Lung microvascular endothelial cell (primary cell): Measurements from ENCODE around the gene MBD3L2. TPM values are rescaled to one million over a fixed set of nuclear protein-coding genes. Genes with fewer than 3 reads are reported as not detected.
"Not testable (repeated sequence)": the region's sequence is repeated elsewhere in the genome, so short reads cannot be mapped to it uniquely, and the experiment has no call there.

Source experiments
- DNase-seq, 2 donors: peaks; one replicate each; pipeline versions ENCODE4 v3.0.0 to v3.0.0-alpha.2; 2010; ENCODE audit warnings: low read depth in 2 of 2
- total RNA-seq: library from RNA; depleted of rRNA; stranded (reverse); fragments of >200 nt; gene quantifications from 2 replicates; pipeline ENCODE4 v1.2.1, GENCODE V29; 2014

The MBD3L2 gene
- total RNA-seq, 1 donor from 2014 or later: not detected

DNA sequence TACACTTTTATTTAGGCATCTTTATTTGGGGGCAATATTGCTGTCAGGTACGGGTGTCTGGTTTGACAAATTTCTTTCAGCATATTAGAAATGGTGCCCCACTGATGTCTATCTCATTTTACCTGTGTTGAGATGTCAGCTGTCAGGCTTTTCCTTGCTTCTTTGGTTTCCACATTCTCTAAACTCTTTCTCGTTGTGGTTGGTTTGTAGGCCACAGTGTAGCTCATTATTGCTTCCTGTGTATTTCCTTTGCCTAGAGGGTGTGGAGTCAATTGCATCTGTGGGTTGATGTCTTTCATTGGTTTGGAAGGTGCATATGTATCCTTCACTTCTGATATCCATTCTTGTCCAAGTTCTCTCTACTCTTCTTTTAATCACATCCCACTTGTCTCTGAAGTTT is 10.9 kb downstream of the MBD3L2 start:
- DNase-seq: not testable (repeated sequence)

DNA sequence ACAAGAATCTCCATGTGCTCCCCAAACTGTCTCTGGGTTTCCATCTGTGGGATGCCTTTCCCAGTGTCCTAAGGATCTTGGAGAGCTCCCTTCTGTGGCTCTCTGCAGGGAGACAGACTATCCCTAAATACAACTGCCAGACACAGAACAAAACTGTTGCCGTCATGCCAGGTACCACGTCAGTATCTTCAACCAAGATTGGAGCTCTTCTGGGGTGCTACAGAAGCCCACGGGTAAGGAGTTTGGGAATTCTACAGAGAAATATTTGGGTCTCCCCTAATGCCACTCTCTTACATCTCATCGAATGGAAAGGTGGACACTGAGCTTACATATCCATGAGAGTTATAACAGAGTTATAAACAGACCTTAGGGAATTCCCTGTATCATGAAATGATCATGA is 14.2 kb downstream of the MBD3L2 start:
- DNase-seq: no peak

- DNase-seq: no peak
These were observed 14.8 kb downstream of the MBD3L2 start for GRCh38 chr19:7063764-7064418.

DNA sequence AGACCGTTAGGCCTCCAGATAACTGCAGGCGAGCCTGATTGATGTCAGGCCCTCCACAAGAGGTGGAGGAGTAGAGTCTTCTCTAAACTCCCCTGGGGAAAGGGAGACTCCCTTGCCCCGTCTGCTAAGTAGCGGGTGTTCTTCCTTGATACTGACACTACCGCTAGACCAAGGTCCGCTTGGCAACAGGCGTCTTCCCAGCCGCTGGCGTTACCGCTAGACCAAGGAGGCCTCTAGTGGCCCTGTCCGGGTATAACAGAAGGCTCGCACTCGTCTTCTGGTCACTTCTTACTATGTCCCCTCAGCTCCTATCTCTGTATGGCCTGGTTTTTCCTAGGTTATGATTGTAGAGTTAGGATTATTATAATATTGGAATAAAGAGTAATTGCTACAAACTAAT is 18.0 kb downstream of the MBD3L2 start:
- DNase-seq: peak; percentile 20 to 53

DNA sequence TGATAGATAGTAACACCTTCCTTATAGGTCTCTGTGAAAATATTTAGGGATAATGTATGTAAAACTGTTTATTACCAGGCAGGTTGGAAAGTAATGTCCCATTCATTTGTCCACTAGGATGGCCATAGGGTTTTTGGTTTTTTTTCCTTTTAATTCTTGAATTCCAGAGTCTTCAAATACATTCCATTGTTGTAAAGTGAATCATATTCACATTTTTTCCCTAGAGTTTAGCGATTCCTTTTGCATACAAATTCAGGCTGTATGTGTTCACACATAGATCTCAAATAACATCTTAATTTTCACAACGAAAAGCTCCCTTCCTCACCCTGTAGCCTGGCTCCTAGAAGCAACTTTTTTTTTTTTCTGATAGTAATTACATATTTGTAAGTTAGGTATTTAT is 18.6 kb downstream of the MBD3L2 start:
- no peak for DNase-seq

DNA sequence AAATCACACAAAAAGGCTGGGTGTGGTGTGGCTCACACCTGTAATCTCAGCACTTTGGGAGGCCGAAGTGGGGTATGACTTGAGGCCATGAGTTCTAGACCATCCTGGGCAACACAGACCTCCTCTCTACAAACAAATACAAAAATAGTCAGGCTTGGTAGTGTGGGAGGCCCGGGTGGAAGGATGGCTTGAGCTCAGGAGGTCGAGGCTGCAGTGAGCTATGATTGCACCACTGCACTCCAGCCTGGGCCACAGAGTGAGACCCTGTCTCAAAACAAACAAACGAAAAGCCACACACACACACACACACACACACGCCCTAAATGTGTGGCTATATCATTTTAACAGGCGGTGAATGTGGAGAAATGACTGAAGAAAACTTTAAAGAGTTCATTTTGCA is 19.5 kb downstream of the MBD3L2 start:
- DNase-seq: no peak

- peak; percentile 98 to 99 for DNase-seq
These were observed 20.2 kb downstream of the MBD3L2 start, which contains the start of gene ZNF557 for GRCh38 chr19:7069042-7069903. Gene ZNF557 (plus strand): TSS chr19:7069703. CDS start chr19:7075075, 5,372 bp downstream.

DNA sequence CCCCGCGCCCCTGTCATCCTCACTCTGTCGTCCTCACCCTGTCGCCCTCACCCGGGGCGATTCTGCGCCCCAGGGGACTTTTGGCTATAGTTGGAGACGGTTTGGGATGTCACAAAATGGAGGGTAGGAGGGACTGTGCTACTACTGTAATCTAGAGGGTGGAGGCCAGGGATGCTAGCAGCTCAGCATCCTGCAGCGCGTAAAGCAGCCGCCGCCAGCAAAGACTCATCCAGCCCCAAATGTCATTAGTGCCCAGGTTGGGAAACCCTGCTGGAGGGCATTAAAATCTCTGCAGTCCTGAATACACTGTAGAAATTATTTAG is 20.7 kb downstream of the MBD3L2 start:
- peak; percentile 41 to 43 for DNase-seq

GRCh38 chr19:7072541-7072940 is 23.4 kb downstream of the MBD3L2 start:
- no peak for DNase-seq

- no peak for DNase-seq
These were observed 25.7 kb downstream of the MBD3L2 start for GRCh38 chr19:7074705-7075282.

DNA sequence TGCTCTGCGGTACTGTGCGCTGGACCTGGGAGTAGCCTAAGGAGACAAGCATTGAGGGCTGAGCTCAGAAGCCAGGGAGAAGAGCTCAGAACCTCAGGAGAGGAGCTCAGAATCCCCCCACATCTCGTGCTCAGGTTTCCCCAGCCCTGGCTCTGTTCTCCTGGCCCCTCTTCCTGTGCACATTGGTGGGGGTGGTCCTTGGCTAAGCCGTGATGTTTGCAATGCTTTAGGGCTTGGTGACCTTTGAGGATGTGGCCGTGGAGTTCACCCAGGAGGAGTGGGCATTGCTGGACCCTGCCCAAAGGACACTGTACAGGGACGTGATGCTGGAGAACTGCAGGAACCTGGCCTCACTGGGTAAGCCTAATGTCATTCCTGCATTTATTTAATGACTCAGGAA is 27.0 kb downstream of the MBD3L2 start:
- DNase-seq: no peak

GRCh38 chr19:7078008-7078407 is 28.9 kb downstream of the MBD3L2 start:
- DNase-seq: no peak

DNA sequence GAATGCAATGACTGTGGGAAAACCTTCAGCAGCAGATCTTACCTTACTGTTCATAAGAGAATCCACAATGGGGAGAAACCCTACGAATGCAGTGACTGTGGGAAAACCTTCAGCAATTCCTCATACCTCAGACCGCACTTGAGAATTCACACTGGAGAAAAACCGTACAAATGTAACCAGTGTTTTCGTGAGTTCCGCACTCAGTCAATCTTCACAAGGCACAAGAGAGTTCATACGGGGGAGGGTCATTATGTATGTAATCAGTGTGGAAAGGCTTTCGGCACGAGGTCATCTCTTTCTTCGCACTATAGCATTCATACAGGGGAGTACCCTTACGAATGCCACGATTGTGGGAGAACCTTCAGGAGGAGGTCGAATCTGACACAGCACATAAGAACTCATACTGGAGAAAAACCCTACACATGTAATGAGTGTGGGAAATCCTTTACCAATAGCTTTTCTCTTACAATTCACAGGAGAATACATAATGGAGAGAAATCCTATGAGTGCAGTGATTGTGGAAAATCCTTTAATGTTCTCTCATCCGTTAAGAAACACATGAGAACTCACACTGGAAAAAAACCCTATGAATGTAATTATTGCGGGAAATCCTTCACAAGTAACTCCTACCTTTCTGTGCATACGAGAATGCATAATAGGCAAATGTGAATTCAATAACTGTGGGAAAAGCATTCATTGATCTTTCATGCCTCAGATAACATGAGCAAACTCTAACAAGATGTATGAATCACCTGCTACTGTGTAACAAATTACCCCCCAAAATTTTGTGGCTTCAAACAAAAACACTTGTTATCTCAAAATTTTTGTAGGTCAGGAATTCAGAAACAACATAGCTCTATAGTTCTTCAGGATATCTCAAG is 34.2 kb downstream of the MBD3L2 start:
- peak; percentile 24 to 41 for DNase-seq

GRCh38 chr19:7088999-7089398 is 39.9 kb downstream of the MBD3L2 start:
- DNase-seq: no peak

- DNase-seq: no peak
These were observed 49.0 kb downstream of the MBD3L2 start for GRCh38 chr19:7098096-7098495.

DNA sequence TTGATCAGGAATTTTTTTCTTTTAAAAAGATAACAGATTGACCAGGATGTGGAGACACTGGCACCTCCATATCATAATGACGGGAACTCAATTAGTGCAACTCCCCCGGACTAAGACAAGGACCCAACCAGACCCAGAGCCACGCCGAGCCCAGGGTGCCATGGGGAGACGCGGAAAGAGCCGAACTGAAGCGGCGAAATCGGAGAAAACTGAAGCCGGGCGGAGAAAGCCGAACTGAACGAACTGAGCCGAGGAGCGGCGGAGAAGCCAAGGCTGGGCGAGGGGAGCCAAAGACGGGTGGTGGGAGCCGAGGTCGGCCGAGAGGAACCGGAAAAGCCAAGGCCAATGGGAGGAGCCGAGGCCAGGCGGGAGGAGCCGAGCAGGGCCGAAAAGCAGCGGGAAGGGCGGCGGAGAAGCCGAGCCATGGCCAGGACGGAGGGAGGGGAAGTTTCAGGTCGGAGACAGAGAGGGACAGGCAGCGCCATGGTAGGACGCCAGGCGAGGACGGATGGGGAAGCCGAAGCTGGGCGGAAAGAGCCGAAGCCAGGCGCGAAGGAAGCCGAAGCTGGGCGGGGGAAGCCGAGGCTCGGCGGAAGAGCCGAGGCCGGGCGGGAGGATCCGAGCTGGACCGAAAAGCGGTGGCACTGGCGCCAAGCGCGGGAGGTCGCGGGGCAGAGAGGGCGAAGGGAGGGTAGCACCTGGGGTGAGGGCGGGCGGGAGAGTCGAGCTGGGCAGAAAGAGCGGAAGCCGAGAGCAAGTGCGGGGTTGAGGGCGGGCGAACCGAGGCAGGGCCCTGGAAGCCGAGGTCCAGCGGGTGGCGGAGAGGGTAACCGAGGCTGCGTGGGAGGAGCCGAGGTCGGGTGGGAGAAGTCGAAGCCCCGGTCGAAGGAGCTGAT is 49.8 kb downstream of the MBD3L2 start:
- peak; percentile 88 to 90 for DNase-seq

- DNase-seq: no peak
These were observed 50.4 kb downstream of the MBD3L2 start for GRCh38 chr19:7099597-7099921.
